ENCODE data around the gene SLC8A3.

DNA sequence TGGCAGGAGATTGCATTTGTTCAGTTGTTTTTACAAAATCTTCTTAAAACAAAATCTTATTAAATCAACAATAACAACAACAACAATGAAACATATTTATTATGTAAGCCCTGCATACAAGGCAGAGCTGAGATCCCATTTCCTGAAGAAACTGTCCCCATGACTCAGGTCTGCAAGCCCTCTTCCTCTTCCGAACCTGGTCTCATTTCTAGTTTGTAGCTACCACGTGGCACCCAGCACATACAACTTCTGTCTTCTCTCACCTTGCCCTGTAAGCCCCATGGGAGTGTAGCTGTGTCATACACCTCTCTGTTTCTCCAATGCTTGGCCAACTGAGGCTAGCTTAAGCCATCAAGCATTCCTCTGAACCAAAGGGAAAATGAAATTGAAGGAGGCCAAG, 106.4 kb downstream of the SLC8A3 start:
- TF ChIP-seq EP300 (IDR thresholded peaks at IDR 0.05) (no peak), POLR2A (IDR thresholded peaks at IDR 0.05) (no peak), POLR2AphosphoS5 (IDR thresholded peaks at IDR 0.05) (no peak)
- TF ChIP-seq, protein P1, sequence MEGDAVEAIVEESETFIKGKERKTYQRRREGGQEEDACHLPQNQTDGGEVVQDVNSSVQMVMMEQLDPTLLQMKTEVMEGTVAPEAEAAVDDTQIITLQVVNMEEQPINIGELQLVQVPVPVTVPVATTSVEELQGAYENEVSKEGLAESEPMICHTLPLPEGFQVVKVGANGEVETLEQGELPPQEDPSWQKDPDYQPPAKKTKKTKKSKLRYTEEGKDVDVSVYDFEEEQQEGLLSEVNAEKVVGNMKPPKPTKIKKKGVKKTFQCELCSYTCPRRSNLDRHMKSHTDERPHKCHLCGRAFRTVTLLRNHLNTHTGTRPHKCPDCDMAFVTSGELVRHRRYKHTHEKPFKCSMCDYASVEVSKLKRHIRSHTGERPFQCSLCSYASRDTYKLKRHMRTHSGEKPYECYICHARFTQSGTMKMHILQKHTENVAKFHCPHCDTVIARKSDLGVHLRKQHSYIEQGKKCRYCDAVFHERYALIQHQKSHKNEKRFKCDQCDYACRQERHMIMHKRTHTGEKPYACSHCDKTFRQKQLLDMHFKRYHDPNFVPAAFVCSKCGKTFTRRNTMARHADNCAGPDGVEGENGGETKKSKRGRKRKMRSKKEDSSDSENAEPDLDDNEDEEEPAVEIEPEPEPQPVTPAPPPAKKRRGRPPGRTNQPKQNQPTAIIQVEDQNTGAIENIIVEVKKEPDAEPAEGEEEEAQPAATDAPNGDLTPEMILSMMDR (IDR thresholded peaks at IDR 0.05) = no peak

Measured in gastroesophageal sphincter (tissue), 3 donors.